PFSK-1 (cell line): ENCODE measurements around the gene AMIGO2.

Experiments
- FOXP2 ChIP-seq: optimal IDR thresholded peaks from 2 replicates; pipeline ENCODE3; 2011; ENCODE audit warnings: borderline replicate concordance, control low read depth, inconsistent platforms; ENCODE audit not compliant: insufficient read depth; ENCODE audit errors: extremely low read length, extremely low read depth
- POLR2AphosphoS5 ChIP-seq: IDR thresholded peaks from 2 replicates; pipeline ENCODE4 v1.6.1; 2012; ENCODE audit warnings: low read depth, mild to moderate bottlenecking, control low read depth, low read length, moderate library complexity
- SIN3A ChIP-seq: IDR thresholded peaks from 2 replicates; pipeline ENCODE4 v1.6.1; 2012; ENCODE audit warnings: mild to moderate bottlenecking, low read length, moderate library complexity, borderline replicate concordance; ENCODE audit not compliant: insufficient read depth
- TAF1 ChIP-seq: IDR thresholded peaks from 2 replicates; pipeline ENCODE4 v1.6.1; 2012; ENCODE audit warnings: low read length, control low read depth, borderline replicate concordance; ENCODE audit not compliant: insufficient read depth
- TF ChIP-seq, protein P1 (sequence below), 2 experiments: IDR thresholded peaks; 2 replicates each; pipeline versions ENCODE4 v1.6.1 to v1.8.0; 2011 to 2012; ENCODE audit warnings: low read depth in 2 of 2, low read length in 2 of 2, control low read depth in 1 of 2, inconsistent platforms in 1 of 2, mild to moderate bottlenecking in 1 of 2, moderate library complexity in 1 of 2; ENCODE audit not compliant: insufficient read depth in 1 of 2

The AMIGO2 gene

GRCh38 chr12:47054659-47055058 is 25.1 kb downstream of the AMIGO2 start:
- TF ChIP-seq POLR2AphosphoS5 (no peak), TAF1 (no peak)
- TF ChIP-seq, protein P1, sequence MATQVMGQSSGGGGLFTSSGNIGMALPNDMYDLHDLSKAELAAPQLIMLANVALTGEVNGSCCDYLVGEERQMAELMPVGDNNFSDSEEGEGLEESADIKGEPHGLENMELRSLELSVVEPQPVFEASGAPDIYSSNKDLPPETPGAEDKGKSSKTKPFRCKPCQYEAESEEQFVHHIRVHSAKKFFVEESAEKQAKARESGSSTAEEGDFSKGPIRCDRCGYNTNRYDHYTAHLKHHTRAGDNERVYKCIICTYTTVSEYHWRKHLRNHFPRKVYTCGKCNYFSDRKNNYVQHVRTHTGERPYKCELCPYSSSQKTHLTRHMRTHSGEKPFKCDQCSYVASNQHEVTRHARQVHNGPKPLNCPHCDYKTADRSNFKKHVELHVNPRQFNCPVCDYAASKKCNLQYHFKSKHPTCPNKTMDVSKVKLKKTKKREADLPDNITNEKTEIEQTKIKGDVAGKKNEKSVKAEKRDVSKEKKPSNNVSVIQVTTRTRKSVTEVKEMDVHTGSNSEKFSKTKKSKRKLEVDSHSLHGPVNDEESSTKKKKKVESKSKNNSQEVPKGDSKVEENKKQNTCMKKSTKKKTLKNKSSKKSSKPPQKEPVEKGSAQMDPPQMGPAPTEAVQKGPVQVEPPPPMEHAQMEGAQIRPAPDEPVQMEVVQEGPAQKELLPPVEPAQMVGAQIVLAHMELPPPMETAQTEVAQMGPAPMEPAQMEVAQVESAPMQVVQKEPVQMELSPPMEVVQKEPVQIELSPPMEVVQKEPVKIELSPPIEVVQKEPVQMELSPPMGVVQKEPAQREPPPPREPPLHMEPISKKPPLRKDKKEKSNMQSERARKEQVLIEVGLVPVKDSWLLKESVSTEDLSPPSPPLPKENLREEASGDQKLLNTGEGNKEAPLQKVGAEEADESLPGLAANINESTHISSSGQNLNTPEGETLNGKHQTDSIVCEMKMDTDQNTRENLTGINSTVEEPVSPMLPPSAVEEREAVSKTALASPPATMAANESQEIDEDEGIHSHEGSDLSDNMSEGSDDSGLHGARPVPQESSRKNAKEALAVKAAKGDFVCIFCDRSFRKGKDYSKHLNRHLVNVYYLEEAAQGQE (IDR thresholded peaks at IDR 0.05; ENCODE audit: insufficient read depth in 1 of 2, low read depth in 2 of 2, low read length in 2 of 2): no peak

DNA sequence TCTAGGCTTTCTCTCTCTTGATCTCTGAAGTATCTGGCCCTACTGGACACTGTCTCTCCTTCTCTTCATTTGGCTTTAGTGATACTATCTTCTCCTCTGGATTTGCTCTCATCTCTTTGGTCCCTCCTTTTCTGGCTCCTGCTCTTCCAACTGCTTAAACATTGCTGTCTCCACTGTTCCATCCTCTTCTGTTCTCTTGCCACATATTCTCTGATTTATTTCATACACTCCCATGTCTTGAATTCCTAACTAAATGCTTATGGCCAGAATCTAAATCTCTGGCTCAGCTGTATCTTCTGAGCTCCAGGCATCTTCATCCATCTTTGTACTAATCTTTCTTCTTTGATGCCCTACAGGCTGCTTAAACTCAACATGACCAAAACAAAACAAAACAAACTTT is 25.8 kb downstream of the AMIGO2 start:
- TF ChIP-seq FOXP2: no peak
- TF ChIP-seq SIN3A: no peak
- TF ChIP-seq, protein P1 (IDR thresholded peaks at IDR 0.05; ENCODE audit: insufficient read depth in 1 of 2, low read depth in 2 of 2, low read length in 2 of 2): no peak
- no peak for TF ChIP-seq POLR2AphosphoS5
- TF ChIP-seq TAF1: no peak

- TF ChIP-seq, protein P1 (IDR thresholded peaks at IDR 0.05; ENCODE audit: insufficient read depth in 1 of 2, low read depth in 2 of 2, low read length in 2 of 2): no peak
- TF ChIP-seq TAF1 (no peak), FOXP2 (no peak), SIN3A (no peak), POLR2AphosphoS5 (no peak)
Measured at GRCh38 chr12:47052274-47052673, 27.5 kb downstream of the AMIGO2 start.

GRCh38 chr12:47048541-47048940 is 31.2 kb downstream of the AMIGO2 start:
- no peak for TF ChIP-seq POLR2AphosphoS5
- TF ChIP-seq, protein P1 (IDR thresholded peaks at IDR 0.05; ENCODE audit: insufficient read depth in 1 of 2, low read depth in 2 of 2, low read length in 2 of 2): no peak
- no peak for TF ChIP-seq SIN3A
- TF ChIP-seq FOXP2: no peak
- no peak for TF ChIP-seq TAF1

- no peak for TF ChIP-seq FOXP2
- no peak for TF ChIP-seq TAF1
- no peak for TF ChIP-seq SIN3A
- TF ChIP-seq, protein P1 (IDR thresholded peaks at IDR 0.05; ENCODE audit: insufficient read depth in 1 of 2, low read depth in 2 of 2, low read length in 2 of 2): no peak
- no peak for TF ChIP-seq POLR2AphosphoS5
Measured at GRCh38 chr12:47041327-47041726, 38.4 kb downstream of the AMIGO2 start.
